HepG2 (cell line): ENCODE data around the gene GAL3ST2. TPM values are rescaled to one million over a fixed set of nuclear protein-coding genes. Genes with fewer than 3 reads are reported as not detected.
A peak's percentile ranks its signal among the peaks of the same experiment; 100 is the strongest.

Experiments
- ARID4A ChIP-seq: sonication (generic); formaldehyde crosslinking; IDR thresholded peaks from 2 replicates; pipeline ENCODE4 v1.5.0; 2020; ENCODE audit warnings: mild to moderate bottlenecking, missing genetic modification reagents, borderline replicate concordance
- ARNT ChIP-seq: fragments of 450-650 bp; IDR thresholded peaks from 2 replicates; pipeline ENCODE4 v1.6.1; 2017
- BRD4 ChIP-seq: sonication (generic); formaldehyde crosslinking; IDR thresholded peaks from 2 replicates; pipeline ENCODE4 v1.4.0; 2020; ENCODE audit warnings: missing genetic modification reagents
- FIP1L1 ChIP-seq: fragments of 200-400 bp; formaldehyde crosslinking; IDR thresholded peaks from 2 replicates; pipeline ENCODE4 v1.6.1; 2018; ENCODE audit warnings: low read depth, mild to moderate bottlenecking, low read length, moderate library complexity, borderline replicate concordance; ENCODE audit not compliant: insufficient read depth
- HINFP ChIP-seq: sonication (generic); formaldehyde crosslinking; IDR thresholded peaks from 2 replicates; pipeline ENCODE4 v1.4.0; 2020; ENCODE audit warnings: low read depth, mild to moderate bottlenecking, missing genetic modification reagents
- HOMEZ ChIP-seq: IDR thresholded peaks from 2 replicates; pipeline ENCODE4 v1.6.1; 2016; ENCODE audit warnings: low read depth
- HOXA9 ChIP-seq: sonication (generic); formaldehyde crosslinking; IDR thresholded peaks from 2 replicates; pipeline ENCODE4 v1.8.1; 2022; ENCODE audit warnings: missing genetic modification reagents, mild to moderate bottlenecking, moderate library complexity, borderline replicate concordance
- NFKB2 ChIP-seq: sonication (generic); formaldehyde crosslinking; IDR thresholded peaks from 2 replicates; pipeline ENCODE4 v1.4.0; 2020; ENCODE audit warnings: missing genetic modification reagents, borderline replicate concordance
- NFYC ChIP-seq: IDR thresholded peaks from 2 replicates; pipeline ENCODE4 v1.6.1; 2016; ENCODE audit warnings: missing genetic modification reagents, missing compliant biosample characterization
- NR2C2 ChIP-seq: sonication (generic); formaldehyde crosslinking; IDR thresholded peaks from 2 replicates; pipeline ENCODE4 v1.4.0; 2020; ENCODE audit warnings: missing genetic modification reagents, mild to moderate bottlenecking, moderate library complexity, borderline replicate concordance
- RBAK ChIP-seq: sonication (generic); formaldehyde crosslinking; IDR thresholded peaks from 2 replicates; pipeline ENCODE4 v1.5.1; 2020; ENCODE audit warnings: mild to moderate bottlenecking, missing genetic modification reagents
- SIN3A ChIP-seq: IDR thresholded peaks from 2 replicates; pipeline ENCODE4 v1.6.1; 2011; ENCODE audit warnings: low read depth, mild to moderate bottlenecking, control low read depth, low read length, borderline replicate concordance
- TBL1XR1 ChIP-seq: fragments of 150-350 bp; IDR thresholded peaks from 2 replicates; pipeline ENCODE4 v1.6.1; 2014; ENCODE audit warnings: borderline replicate concordance, low read length; ENCODE audit not compliant: partially characterized antibody
- ZFP36L1 ChIP-seq: sonication (generic); formaldehyde crosslinking; IDR thresholded peaks from 2 replicates; pipeline ENCODE4 v1.8.0; 2022; ENCODE audit warnings: mild to moderate bottlenecking, missing genetic modification reagents, moderate library complexity
- ZFP82 ChIP-seq: sonication (generic); formaldehyde crosslinking; IDR thresholded peaks from 2 replicates; pipeline ENCODE4 v1.5.1; 2020; ENCODE audit warnings: mild to moderate bottlenecking, missing genetic modification reagents, borderline replicate concordance
- ZFX ChIP-seq: sonication (generic); formaldehyde crosslinking; IDR thresholded peaks from 2 replicates; pipeline ENCODE4 v1.4.0; 2020; ENCODE audit warnings: mild to moderate bottlenecking, low read depth, missing genetic modification reagents, moderate library complexity
- ZNF530 ChIP-seq: sonication (generic); formaldehyde crosslinking; IDR thresholded peaks from 2 replicates; pipeline ENCODE4 v1.5.0; 2020; ENCODE audit warnings: low read depth, mild to moderate bottlenecking, missing genetic modification reagents
- ZNF577 ChIP-seq: sonication (generic); formaldehyde crosslinking; IDR thresholded peaks from 2 replicates; pipeline ENCODE4 v1.4.0; 2020; ENCODE audit warnings: mild to moderate bottlenecking, low read depth, missing genetic modification reagents, borderline replicate concordance
- ZNF597 ChIP-seq: sonication (generic); formaldehyde crosslinking; IDR thresholded peaks from 2 replicates; pipeline ENCODE4 v1.5.0; 2020; ENCODE audit warnings: missing genetic modification reagents
- ZNF773 ChIP-seq: sonication (generic); formaldehyde crosslinking; IDR thresholded peaks from 2 replicates; pipeline ENCODE4 v1.4.0; 2020; ENCODE audit warnings: missing genetic modification reagents, borderline replicate concordance
- ZSCAN25 ChIP-seq: sonication (generic); formaldehyde crosslinking; IDR thresholded peaks from 2 replicates; pipeline ENCODE4 v1.8.0; 2022; ENCODE audit warnings: mild to moderate bottlenecking, missing genetic modification reagents
- polyA plus RNA-seq, 8 experiments: library from polyadenylated mRNA; depleted of rRNA in 3 of 8; stranded (reverse) in 7 of 8; unstranded in 1 of 8; fragments of >200 nt; fragmentation: Illumina TruSeq in 4 of 8; extraction: Trizol in 4 of 8; gene quantifications; 2 replicates each; pipeline versions ENCODE4 v1.2.1 to v1.2.3, GENCODE V29; 2011 to 2016; ENCODE audit warnings: low read depth in 4 of 8, missing spikeins in 1 of 8, mixed read lengths in 1 of 8; ENCODE audit not compliant: insufficient read depth in 1 of 8
- total RNA-seq, 5 experiments: library from RNA; depleted of rRNA; stranded (reverse); fragments of >200 nt; fragmentation: Illumina TruSeq; extraction: Trizol; gene quantifications; 2 replicates each; pipeline ENCODE4 v1.2.3, GENCODE V29; 2016; ENCODE audit warnings: low read depth in 1 of 5

The GAL3ST2 gene
- total and polyA plus RNA-seq, 2 of the 13 experiments (the other 11 are each of a cell fraction or from before 2014, with no cell fraction given), result 0.17 to 0.20 TPM

GRCh38 chr2:241734467-241735208 is 42.0 kb upstream of the GAL3ST2 start, which contains the start of gene D2HGDH (continued):
- TF ChIP-seq FIP1L1, result no peak
- no peak for TF ChIP-seq HOMEZ
- no peak for TF ChIP-seq ZNF773 (CRISPR knock-in tag)
- no peak for TF ChIP-seq ZNF577 (CRISPR knock-in tag)
- peak; percentile 57; the same call in 1 of the 2 replicates for TF ChIP-seq ZFP36L1 (CRISPR knock-in tag)
- no peak; the same call in 1 of the 2 replicates for TF ChIP-seq HOXA9 (CRISPR knock-in tag)
- 0 out of 2 replicates have a peak, but pooled peaks have one; percentile 34 for TF ChIP-seq ARID4A
- no peak for TF ChIP-seq RBAK
- peak; percentile 89; the same call in 1 of the 2 replicates for TF ChIP-seq NFKB2
- TF ChIP-seq ZFP82 (CRISPR knock-in tag), result peak; percentile 60; the same call in 1 of the 2 replicates
- no peak; the same call in 1 of the 2 replicates for TF ChIP-seq NFYC (CRISPR knock-in tag)
- TF ChIP-seq ZNF597 (CRISPR knock-in tag), result no peak; the same call in 1 of the 2 replicates
- no peak for TF ChIP-seq ZNF530
- TF ChIP-seq SIN3A, result peak; percentile 51; the same call in 1 of the 2 replicates
- TF ChIP-seq TBL1XR1, result no peak
- TF ChIP-seq ARNT, result no peak
- no peak for TF ChIP-seq NR2C2 (CRISPR knock-in tag)
- peak; percentile 87 for TF ChIP-seq ZFX (CRISPR knock-in tag)
- peak; percentile 79; the same call in 1 of the 2 replicates for TF ChIP-seq BRD4 (CRISPR knock-in tag)
- TF ChIP-seq HINFP (CRISPR knock-in tag), result peak; percentile 29; the same call in 1 of the 2 replicates
- TF ChIP-seq ZSCAN25, result peak; percentile 92
